Activated naive CD8-positive, alpha-beta T cell treated with anti-CD3 and anti-CD28 coated beads for 36 hours (primary cell): ENCODE measurements around the gene SLC15A3. TPM values are rescaled to one million over a fixed set of nuclear protein-coding genes. Genes with fewer than 3 reads are reported as not detected.

Experiments
- DNase-seq: peaks from one replicate; pipeline ENCODE4 v3.0.0; 2021
- H3K27ac Mint-ChIP-seq: one replicate; pipeline ENCODE4 v1.8.0; 2022; ENCODE audit warnings: mild to moderate bottlenecking, moderate library complexity, mixed read lengths
- H3K27me3 Mint-ChIP-seq: one replicate; pipeline ENCODE4 v1.8.0; 2022; ENCODE audit warnings: mild to moderate bottlenecking, mixed read lengths
- H3K36me3 Mint-ChIP-seq: one replicate; pipeline ENCODE4 v1.8.0; 2021; ENCODE audit warnings: mild to moderate bottlenecking, mixed read lengths
- H3K4me1 Mint-ChIP-seq: one replicate; pipeline ENCODE4 v1.8.0; 2021; ENCODE audit warnings: mixed read lengths
- H3K4me3 Mint-ChIP-seq: one replicate; pipeline ENCODE4 v1.8.0; 2022; ENCODE audit warnings: mild to moderate bottlenecking, moderate library complexity, mixed read lengths
- H3K9me3 Mint-ChIP-seq: one replicate; pipeline ENCODE4 v1.8.0; 2022; ENCODE audit warnings: mixed read lengths
- total RNA-seq, 2 experiments: library from RNA; stranded (reverse); gene quantifications; one replicate each; pipeline ENCODE4 v1.2.3, GENCODE V29; 2021

Gene SLC15A3
- total RNA-seq = 1 to 10 TPM; 6.3 to 6.9 TPM

GRCh38 chr11:60951904-60952741 lies at the start of gene SLC15A3:
Gene SLC15A3, minus strand, starts transcription at chr11:60952176. Its CDS starts 625 bp downstream, at chr11:60951551.
- Mint-ChIP-seq H3K27ac (peak within 1 kb of the TSS; percentile 85), H3K9me3 (no peaks in the 10 kb centered on the region), H3K4me3 (peak within 1 kb of the TSS; percentile 83), H3K4me1 (peaks cover 23% of the 10 kb centered on the region), H3K36me3 (no peaks in the 10 kb centered on the region), H3K27me3 (no peaks in the 10 kb centered on the region)
- DNase-seq = peak; percentile 38

- H3K27ac Mint-ChIP-seq = peak overlapping the region; percentile 49
- no peak for DNase-seq
- H3K9me3 Mint-ChIP-seq = no peaks in the 10 kb centered on the region
- H3K27me3 Mint-ChIP-seq = no peaks in the 10 kb centered on the region
- peaks cover 65% of the 10 kb centered on the region for H3K4me1 Mint-ChIP-seq
- no peak overlapping the region for H3K4me3 Mint-ChIP-seq
- H3K36me3 Mint-ChIP-seq = peaks cover 60% of the 10 kb centered on the region
Observed at GRCh38 chr11:61000426-61000825, 48.5 kb upstream of the SLC15A3 start.

- H3K4me1 Mint-ChIP-seq = peaks cover 57% of the 10 kb centered on the region
- H3K4me3 Mint-ChIP-seq = no peak overlapping the region
- H3K27ac Mint-ChIP-seq = peak overlapping the region; percentile 38
- H3K36me3 Mint-ChIP-seq = peaks cover 52% of the 10 kb centered on the region
- no peaks in the 10 kb centered on the region for H3K9me3 Mint-ChIP-seq
- no peaks in the 10 kb centered on the region for H3K27me3 Mint-ChIP-seq
- no peak for DNase-seq
Observed at GRCh38 chr11:60996381-60997138, 44.6 kb upstream of the SLC15A3 start.

- peaks cover 57% of the 10 kb centered on the region for H3K36me3 Mint-ChIP-seq
- H3K9me3 Mint-ChIP-seq = no peaks in the 10 kb centered on the region
- H3K4me1 Mint-ChIP-seq = peaks cover 61% of the 10 kb centered on the region
- DNase-seq = no peak
- no peak overlapping the region for H3K4me3 Mint-ChIP-seq
- H3K27me3 Mint-ChIP-seq = no peaks in the 10 kb centered on the region
- peak overlapping the region; percentile 88 for H3K27ac Mint-ChIP-seq
Observed at GRCh38 chr11:60995798-60996197, 43.8 kb upstream of the SLC15A3 start.

- DNase-seq = no peak
- Mint-ChIP-seq H3K27ac (peak overlapping the region; percentile 88), H3K36me3 (peaks cover 59% of the 10 kb centered on the region), H3K4me1 (peaks cover 63% of the 10 kb centered on the region), H3K9me3 (no peaks in the 10 kb centered on the region), H3K4me3 (peak overlapping the region; percentile 26), H3K27me3 (no peaks in the 10 kb centered on the region)
Observed at GRCh38 chr11:60994541-60995080, 42.6 kb upstream of the SLC15A3 start.

- no peak for DNase-seq
- H3K4me1 Mint-ChIP-seq = peaks cover 71% of the 10 kb centered on the region
- no peaks in the 10 kb centered on the region for H3K27me3 Mint-ChIP-seq
- H3K9me3 Mint-ChIP-seq = no peaks in the 10 kb centered on the region
- peak overlapping the region; percentile 88 for H3K27ac Mint-ChIP-seq
- peaks cover 63% of the 10 kb centered on the region for H3K36me3 Mint-ChIP-seq
- H3K4me3 Mint-ChIP-seq = peak overlapping the region; percentile 49
Observed at GRCh38 chr11:60993615-60994014, 41.6 kb upstream of the SLC15A3 start.

- Mint-ChIP-seq H3K27ac (peak overlapping the region; percentile 88), H3K36me3 (peaks cover 68% of the 10 kb centered on the region), H3K9me3 (no peaks in the 10 kb centered on the region), H3K4me1 (peaks cover 72% of the 10 kb centered on the region), H3K27me3 (no peaks in the 10 kb centered on the region), H3K4me3 (peak overlapping the region; percentile 9)
- no peak for DNase-seq
Observed at GRCh38 chr11:60992842-60993409, 41.0 kb upstream of the SLC15A3 start.

GRCh38 chr11:60991457-60991856 lies 39.5 kb upstream of the SLC15A3 start:
- peaks cover 72% of the 10 kb centered on the region for H3K36me3 Mint-ChIP-seq
- H3K4me3 Mint-ChIP-seq = no peak overlapping the region
- H3K27me3 Mint-ChIP-seq = no peaks in the 10 kb centered on the region
- no peaks in the 10 kb centered on the region for H3K9me3 Mint-ChIP-seq
- no peak for DNase-seq
- peaks cover 84% of the 10 kb centered on the region for H3K4me1 Mint-ChIP-seq
- H3K27ac Mint-ChIP-seq = peak overlapping the region; percentile 87

- DNase-seq = no peak
- Mint-ChIP-seq H3K27ac (peak overlapping the region; percentile 93), H3K36me3 (peaks cover 61% of the 10 kb centered on the region), H3K27me3 (no peaks in the 10 kb centered on the region), H3K4me1 (peaks cover 86% of the 10 kb centered on the region), H3K4me3 (peak overlapping the region; percentile 75), H3K9me3 (no peaks in the 10 kb centered on the region)
Observed at GRCh38 chr11:60989093-60989650, 37.2 kb upstream of the SLC15A3 start.

GRCh38 chr11:60988658-60989057 lies 36.7 kb upstream of the SLC15A3 start:
- Mint-ChIP-seq H3K36me3 (peaks cover 62% of the 10 kb centered on the region), H3K4me1 (peaks cover 86% of the 10 kb centered on the region), H3K4me3 (peak overlapping the region; percentile 75), H3K27me3 (no peaks in the 10 kb centered on the region), H3K9me3 (no peaks in the 10 kb centered on the region), H3K27ac (peak overlapping the region; percentile 93)
- DNase-seq = no peak

- Mint-ChIP-seq H3K4me1 (peaks cover 85% of the 10 kb centered on the region), H3K4me3 (peak overlapping the region; percentile 75), H3K9me3 (no peaks in the 10 kb centered on the region), H3K27ac (peak overlapping the region; percentile 93), H3K27me3 (no peaks in the 10 kb centered on the region), H3K36me3 (peaks cover 63% of the 10 kb centered on the region)
- peak; percentile 67 for DNase-seq
Observed at GRCh38 chr11:60987577-60988277, 35.8 kb upstream of the SLC15A3 start.

GRCh38 chr11:60985991-60986915 lies 34.3 kb upstream of the SLC15A3 start:
- H3K27me3 Mint-ChIP-seq = no peaks in the 10 kb centered on the region
- H3K9me3 Mint-ChIP-seq = no peaks in the 10 kb centered on the region
- H3K4me1 Mint-ChIP-seq = peaks cover 92% of the 10 kb centered on the region
- peaks cover 68% of the 10 kb centered on the region for H3K36me3 Mint-ChIP-seq
- peak; percentile 93 for DNase-seq
- peak overlapping the region; percentile 75 for H3K4me3 Mint-ChIP-seq
- peak overlapping the region; percentile 93 for H3K27ac Mint-ChIP-seq

- Mint-ChIP-seq H3K4me1 (peaks cover 91% of the 10 kb centered on the region), H3K9me3 (no peaks in the 10 kb centered on the region), H3K4me3 (peak overlapping the region; percentile 75), H3K36me3 (peaks cover 68% of the 10 kb centered on the region), H3K27ac (peak overlapping the region; percentile 93), H3K27me3 (no peaks in the 10 kb centered on the region)
- DNase-seq = no peak
Observed at GRCh38 chr11:60985501-60985900, 33.5 kb upstream of the SLC15A3 start.
